ENCODE results near the gene FBXO45. TPM values are rescaled to one million over a fixed set of nuclear protein-coding genes. Genes with fewer than 3 reads are reported as not detected.
"Not testable (repeated sequence)": the region's sequence is repeated elsewhere in the genome, so short reads cannot be mapped to it uniquely, and the experiment has no call there.

Gene FBXO45, protein sequence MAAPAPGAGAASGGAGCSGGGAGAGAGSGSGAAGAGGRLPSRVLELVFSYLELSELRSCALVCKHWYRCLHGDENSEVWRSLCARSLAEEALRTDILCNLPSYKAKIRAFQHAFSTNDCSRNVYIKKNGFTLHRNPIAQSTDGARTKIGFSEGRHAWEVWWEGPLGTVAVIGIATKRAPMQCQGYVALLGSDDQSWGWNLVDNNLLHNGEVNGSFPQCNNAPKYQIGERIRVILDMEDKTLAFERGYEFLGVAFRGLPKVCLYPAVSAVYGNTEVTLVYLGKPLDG
- total RNA-seq: 8.7 TPM

GRCh38 chr3:196568246-196569002 lies at the start of gene FBXO45, which contains the start of gene WDR53:
Gene FBXO45 (plus strand): TSS chr3:196568660. CDS start chr3:196568985, 325 bp downstream.
Gene WDR53 (minus strand): TSS chr3:196568554. CDS start chr3:196561475, 7,079 bp downstream.
- no peaks in the 10 kb centered on the region for H3K9me3 ChIP-seq (ENCODE audit: low read depth, low read length)
- peak within 1 kb of the TSS; percentile 81 for H3K4me3 ChIP-seq (ENCODE audit: low read length)
- H3K4me1 ChIP-seq (ENCODE audit: insufficient read depth, low read length): peaks cover 48% of the 10 kb centered on the region
- H3K27me3 ChIP-seq (ENCODE audit: insufficient read depth, low read length): no peaks in the 10 kb centered on the region

GRCh38 chr3:196518966-196519717 lies 49.3 kb upstream of the FBXO45 start:
- no peak overlapping the region for H3K4me3 ChIP-seq (ENCODE audit: low read length)
- no peaks in the 10 kb centered on the region for H3K4me1 ChIP-seq (ENCODE audit: insufficient read depth, low read length)
- peaks cover 34% of the 10 kb centered on the region for H3K9me3 ChIP-seq (ENCODE audit: low read depth, low read length)
- H3K27me3 ChIP-seq (ENCODE audit: insufficient read depth, low read length): peaks cover 2% of the 10 kb centered on the region

GRCh38 chr3:196519718-196520082 lies 48.8 kb upstream of the FBXO45 start:
- H3K4me3 ChIP-seq (ENCODE audit: low read length): no peak overlapping the region
- peaks cover 2% of the 10 kb centered on the region for H3K27me3 ChIP-seq (ENCODE audit: insufficient read depth, low read length)
- peaks cover 34% of the 10 kb centered on the region for H3K9me3 ChIP-seq (ENCODE audit: low read depth, low read length)
- H3K4me1 ChIP-seq (ENCODE audit: insufficient read depth, low read length): no peaks in the 10 kb centered on the region

GRCh38 chr3:196521291-196521690 lies 47.2 kb upstream of the FBXO45 start:
- not testable (repeated sequence) for H3K27me3 ChIP-seq (ENCODE audit: insufficient read depth, low read length); H3K4me1 ChIP-seq (ENCODE audit: insufficient read depth, low read length); H3K4me3 ChIP-seq (ENCODE audit: low read length)
- peaks cover 34% of the 10 kb centered on the region for H3K9me3 ChIP-seq (ENCODE audit: low read depth, low read length)

DNA sequence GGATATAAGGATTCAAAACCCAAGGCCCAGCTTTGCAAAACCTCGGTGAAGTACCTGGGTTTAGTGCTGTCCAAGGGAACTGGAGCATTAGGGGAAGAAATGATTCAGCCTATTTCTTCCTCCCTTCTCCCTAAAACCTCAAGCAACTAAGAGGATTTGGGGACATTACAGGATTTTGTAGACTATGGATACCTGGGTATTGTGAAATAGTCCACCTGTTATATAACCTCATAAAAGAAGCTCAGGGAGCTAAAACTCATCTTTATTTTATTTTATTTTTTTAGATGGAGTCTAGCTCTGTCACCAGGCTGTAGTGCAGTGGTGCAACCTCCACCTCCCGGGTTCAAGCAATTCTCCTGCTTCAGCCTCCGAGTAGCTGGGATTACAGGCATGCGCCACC lies 44.6 kb upstream of the FBXO45 start:
- H3K9me3 ChIP-seq (ENCODE audit: low read depth, low read length): peaks cover 23% of the 10 kb centered on the region
- H3K4me1 ChIP-seq (ENCODE audit: insufficient read depth, low read length): peaks cover 5% of the 10 kb centered on the region
- H3K27me3 ChIP-seq (ENCODE audit: insufficient read depth, low read length): no peaks in the 10 kb centered on the region
- H3K4me3 ChIP-seq (ENCODE audit: low read length): no peak overlapping the region

DNA sequence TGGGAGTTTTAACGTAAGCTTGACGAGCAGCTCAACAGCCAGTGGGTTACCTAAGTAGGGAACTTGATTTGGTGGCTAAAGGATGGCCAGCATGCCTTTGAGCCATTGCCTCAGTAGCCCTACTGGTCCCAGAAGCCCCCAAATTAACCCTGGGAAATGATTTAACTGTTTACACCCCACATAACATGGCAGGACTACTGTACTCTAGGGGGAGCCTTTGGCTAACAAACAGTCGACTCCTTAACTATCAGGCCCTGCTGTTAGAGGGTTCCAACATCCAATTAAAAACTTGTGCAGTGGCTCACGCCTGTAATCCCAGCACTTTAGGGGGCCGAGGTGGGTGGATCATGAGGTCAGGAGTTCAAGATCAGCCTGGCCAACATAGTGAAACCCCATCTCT lies 43.9 kb upstream of the FBXO45 start:
- Histone ChIP-seq H3K27me3 (ENCODE audit: insufficient read depth, low read length) (no peaks in the 10 kb centered on the region), H3K9me3 (ENCODE audit: low read depth, low read length) (peaks cover 17% of the 10 kb centered on the region), H3K4me1 (ENCODE audit: insufficient read depth, low read length) (peaks cover 9% of the 10 kb centered on the region), H3K4me3 (ENCODE audit: low read length) (no peak overlapping the region)

DNA sequence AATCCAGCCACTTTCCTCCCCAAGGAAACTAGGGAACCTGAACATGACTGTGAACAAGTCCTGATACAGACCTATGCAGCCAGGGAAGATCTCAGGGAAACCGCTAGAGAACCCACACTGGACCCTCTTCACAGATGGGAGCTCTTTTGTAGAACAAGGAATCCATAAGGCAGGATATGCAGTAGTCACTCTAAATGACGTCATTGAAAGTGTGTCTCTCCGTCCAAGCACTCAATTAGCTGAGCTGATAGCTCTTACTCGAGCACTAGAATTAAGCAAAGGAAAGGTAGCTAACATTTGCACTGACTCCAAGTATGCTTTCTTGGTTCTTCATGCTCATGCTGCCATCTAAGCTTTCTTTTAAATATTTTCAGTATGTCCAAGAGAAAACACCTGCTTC lies 43.3 kb upstream of the FBXO45 start:
- H3K27me3 ChIP-seq (ENCODE audit: insufficient read depth, low read length): no peaks in the 10 kb centered on the region
- no peak overlapping the region for H3K4me3 ChIP-seq (ENCODE audit: low read length)
- H3K4me1 ChIP-seq (ENCODE audit: insufficient read depth, low read length): peaks cover 9% of the 10 kb centered on the region
- H3K9me3 ChIP-seq (ENCODE audit: low read depth, low read length): peaks cover 10% of the 10 kb centered on the region

- H3K9me3 ChIP-seq (ENCODE audit: low read depth, low read length): no peaks in the 10 kb centered on the region
- H3K27me3 ChIP-seq (ENCODE audit: insufficient read depth, low read length): peaks cover 4% of the 10 kb centered on the region
- H3K4me1 ChIP-seq (ENCODE audit: insufficient read depth, low read length): peaks cover 9% of the 10 kb centered on the region
- H3K4me3 ChIP-seq (ENCODE audit: low read length): peak overlapping the region; percentile 43
These were observed 39.7 kb upstream of the FBXO45 start for GRCh38 chr3:196528639-196529233.

- Histone ChIP-seq H3K9me3 (ENCODE audit: low read depth, low read length) (no peaks in the 10 kb centered on the region), H3K4me3 (ENCODE audit: low read length) (no peak overlapping the region), H3K4me1 (ENCODE audit: insufficient read depth, low read length) (peaks cover 9% of the 10 kb centered on the region), H3K27me3 (ENCODE audit: insufficient read depth, low read length) (peaks cover 4% of the 10 kb centered on the region)
These were observed 37.0 kb upstream of the FBXO45 start for GRCh38 chr3:196531418-196531817.

- Histone ChIP-seq H3K27me3 (ENCODE audit: insufficient read depth, low read length) (peaks cover 4% of the 10 kb centered on the region), H3K4me1 (ENCODE audit: insufficient read depth, low read length) (peaks cover 9% of the 10 kb centered on the region), H3K9me3 (ENCODE audit: low read depth, low read length) (no peaks in the 10 kb centered on the region), H3K4me3 (ENCODE audit: low read length) (no peak overlapping the region)
These were observed 35.2 kb upstream of the FBXO45 start for GRCh38 chr3:196533260-196533681.

- Histone ChIP-seq H3K4me1 (ENCODE audit: insufficient read depth, low read length) (no peaks in the 10 kb centered on the region), H3K27me3 (ENCODE audit: insufficient read depth, low read length) (peaks cover 2% of the 10 kb centered on the region), H3K4me3 (ENCODE audit: low read length) (no peak overlapping the region), H3K9me3 (ENCODE audit: low read depth, low read length) (no peaks in the 10 kb centered on the region)
These were observed 31.0 kb upstream of the FBXO45 start for GRCh38 chr3:196537319-196537984.

DNA sequence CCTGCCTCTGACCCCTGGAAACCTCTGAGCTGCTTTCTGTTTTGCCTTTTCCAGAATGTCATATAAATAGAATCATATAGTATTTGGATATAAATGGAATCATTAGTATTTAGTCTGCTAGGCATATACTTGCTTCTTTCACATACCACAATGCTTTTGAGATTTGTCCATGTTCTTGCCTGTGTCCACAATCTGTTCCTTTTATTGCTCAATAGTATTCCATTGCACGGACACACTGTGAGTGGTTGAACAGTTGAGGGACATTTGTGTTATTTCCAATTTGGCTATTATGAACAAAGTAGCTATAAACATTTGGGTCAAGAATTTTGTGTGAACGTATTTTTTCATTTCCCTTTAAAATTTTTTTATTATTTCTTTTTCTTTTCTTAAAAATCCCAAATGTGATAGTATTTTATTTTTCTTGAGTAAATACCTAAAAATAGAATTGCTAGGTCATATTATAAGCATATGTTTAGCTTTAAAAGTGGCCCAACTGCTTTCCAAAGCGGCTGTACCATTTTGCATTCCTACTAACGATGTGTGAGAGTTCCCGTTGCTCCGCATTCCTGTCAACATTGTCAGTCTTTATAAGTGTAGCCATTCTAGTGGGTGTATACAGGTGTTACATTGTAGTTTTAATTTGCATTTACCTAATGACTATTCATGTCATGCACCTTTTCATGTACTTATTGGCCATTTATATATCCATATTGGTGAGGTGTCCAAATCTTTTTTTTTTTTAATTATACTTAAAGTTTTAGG lies 26.6 kb upstream of the FBXO45 start:
- H3K27me3 ChIP-seq (ENCODE audit: insufficient read depth, low read length): no peaks in the 10 kb centered on the region
- H3K4me1 ChIP-seq (ENCODE audit: insufficient read depth, low read length): no peaks in the 10 kb centered on the region
- no peaks in the 10 kb centered on the region for H3K9me3 ChIP-seq (ENCODE audit: low read depth, low read length)
- no peak overlapping the region for H3K4me3 ChIP-seq (ENCODE audit: low read length)

- H3K9me3 ChIP-seq (ENCODE audit: low read depth, low read length): no peaks in the 10 kb centered on the region
- H3K4me3 ChIP-seq (ENCODE audit: low read length): no peak overlapping the region
- H3K27me3 ChIP-seq (ENCODE audit: insufficient read depth, low read length): no peaks in the 10 kb centered on the region
- H3K4me1 ChIP-seq (ENCODE audit: insufficient read depth, low read length): no peaks in the 10 kb centered on the region
These were observed 23.9 kb upstream of the FBXO45 start for GRCh38 chr3:196544491-196544992.

DNA sequence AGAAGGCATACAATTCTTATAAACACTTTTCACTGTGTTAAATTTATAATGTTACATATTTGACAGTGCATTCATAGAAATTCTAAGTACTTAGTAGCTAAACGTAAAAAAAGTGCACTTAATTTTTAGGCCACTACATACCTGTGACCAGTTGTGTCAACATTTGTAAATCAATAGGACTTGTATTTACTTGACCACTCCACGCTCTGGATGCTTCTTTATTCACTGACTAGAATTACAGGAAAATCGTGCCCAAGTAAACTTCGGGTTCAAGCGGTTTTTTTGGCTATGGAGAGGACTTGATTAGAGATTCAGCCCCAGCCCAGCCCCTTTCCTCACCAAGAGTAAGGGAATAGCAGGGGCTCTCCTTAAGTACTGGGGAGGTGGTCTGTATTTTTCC lies 21.9 kb upstream of the FBXO45 start:
- no peaks in the 10 kb centered on the region for H3K27me3 ChIP-seq (ENCODE audit: insufficient read depth, low read length)
- H3K4me1 ChIP-seq (ENCODE audit: insufficient read depth, low read length): no peaks in the 10 kb centered on the region
- H3K4me3 ChIP-seq (ENCODE audit: low read length): no peak overlapping the region
- no peaks in the 10 kb centered on the region for H3K9me3 ChIP-seq (ENCODE audit: low read depth, low read length)

Measured in mononuclear cell (primary cell).